GM18951 (cell line): Measurements from ENCODE around the gene PAK5.

ENCODE experiments used
- POLR2A ChIP-seq: IDR thresholded peaks from 4 replicates; pipeline ENCODE4 v1.6.1; 2011; ENCODE audit warnings: mild to moderate bottlenecking; ENCODE audit not compliant: insufficient read length, insufficient read depth; ENCODE audit errors: extremely low read depth
- in situ Hi-C: fragments of 300-500 bp; cut with MboI; formaldehyde crosslinking; loops from one replicate; pipeline ENCODE4 v1.12.0; 2022; ENCODE audit warnings: low sequenced_read_pairs, mixed read lengths, inconsistent platforms; ENCODE audit not compliant: unreplicated experiment

The PAK5 gene

DNA sequence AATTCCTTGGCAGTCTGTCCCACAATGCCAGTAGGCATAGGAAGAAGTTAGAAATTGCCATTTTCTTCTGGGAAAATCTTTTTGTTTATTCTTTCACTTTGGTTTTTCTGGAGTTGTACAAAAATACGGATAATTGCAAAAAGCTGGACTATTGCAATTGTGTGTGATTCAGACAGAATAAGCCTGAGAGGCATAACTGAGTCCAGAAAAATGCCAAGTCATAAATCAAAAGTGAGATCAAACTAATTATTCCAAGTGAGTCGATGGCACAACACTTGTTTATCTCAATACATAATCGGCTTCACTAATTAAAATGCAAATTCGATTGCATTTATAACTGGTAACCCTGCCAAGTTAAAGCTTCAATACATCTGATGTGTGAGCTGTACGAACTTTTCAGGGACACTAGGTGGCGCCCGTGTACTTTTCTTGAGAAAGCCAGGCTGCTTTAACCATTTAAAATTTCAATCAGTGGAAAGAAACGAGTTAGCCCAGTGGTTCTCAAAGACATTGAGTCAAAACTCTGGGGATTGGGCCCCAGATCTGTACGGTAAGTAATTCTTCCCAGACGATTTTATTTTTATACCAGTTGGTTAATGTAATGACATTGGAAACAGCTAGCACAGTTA lies 221.9 kb downstream of the PAK5 start:
- TF ChIP-seq POLR2A: no peak
- in situ Hi-C loops: loop anchor here (10.0 kb wide), 1 partner anchor 478 kb away; no protein-coding TSS in a partner anchor

DNA sequence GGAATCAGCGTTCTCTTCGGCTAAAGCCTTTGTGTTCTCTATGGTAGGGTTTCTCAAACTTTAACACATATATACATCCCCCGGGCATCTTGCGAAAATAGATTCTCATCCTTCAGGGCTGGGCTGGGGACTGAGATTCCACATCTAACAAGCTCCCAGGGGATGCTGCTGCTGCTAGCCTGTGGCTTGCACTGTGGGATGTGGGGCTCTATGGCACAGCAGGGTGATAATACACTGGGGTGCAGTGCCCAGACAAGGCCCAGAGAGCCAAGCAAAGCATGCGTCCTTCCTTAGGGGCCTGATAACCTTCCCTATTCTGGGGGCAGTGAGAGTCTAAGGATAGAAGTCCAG lies 222.4 kb downstream of the PAK5 start:
- in situ Hi-C loops: loop anchor here (10.0 kb wide), 1 partner anchor 478 kb away; no protein-coding TSS in a partner anchor
- no peak for TF ChIP-seq POLR2A

DNA sequence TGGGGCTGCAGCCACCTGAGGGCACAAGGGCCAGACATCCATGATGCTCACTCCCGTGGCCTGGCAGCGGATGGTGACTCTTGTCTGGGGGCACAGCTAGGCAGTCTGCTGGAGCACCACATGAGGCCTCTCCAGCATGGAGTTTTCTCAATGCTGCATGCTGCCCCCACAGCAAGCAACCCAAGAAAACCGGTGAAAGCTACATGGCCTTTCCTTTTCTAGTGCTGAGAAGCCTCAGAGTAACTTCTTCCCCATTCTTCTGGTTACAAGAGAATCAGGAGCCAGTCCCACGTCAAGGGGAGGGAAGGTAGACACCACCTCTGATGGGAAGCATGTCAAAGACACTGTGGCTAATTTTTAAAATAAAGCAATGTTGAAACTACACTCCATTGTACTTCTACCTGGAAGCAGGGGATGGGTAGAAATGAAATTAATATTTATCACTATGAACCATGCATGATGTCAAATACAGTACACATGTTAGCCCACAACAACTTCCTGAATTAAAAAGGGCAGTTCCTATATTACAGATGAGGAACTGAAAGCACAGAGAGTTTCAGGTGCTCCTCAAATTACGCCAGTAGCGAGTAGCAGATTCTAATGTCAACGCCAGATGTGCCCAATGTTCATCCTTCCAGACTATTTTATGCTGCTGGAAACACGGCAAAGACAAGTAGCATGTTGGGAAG lies 223.0 kb downstream of the PAK5 start:
- TF ChIP-seq POLR2A: no peak
- in situ Hi-C loops: loop anchor here (10.0 kb wide), 1 partner anchor 479 kb away; no protein-coding TSS in a partner anchor

DNA sequence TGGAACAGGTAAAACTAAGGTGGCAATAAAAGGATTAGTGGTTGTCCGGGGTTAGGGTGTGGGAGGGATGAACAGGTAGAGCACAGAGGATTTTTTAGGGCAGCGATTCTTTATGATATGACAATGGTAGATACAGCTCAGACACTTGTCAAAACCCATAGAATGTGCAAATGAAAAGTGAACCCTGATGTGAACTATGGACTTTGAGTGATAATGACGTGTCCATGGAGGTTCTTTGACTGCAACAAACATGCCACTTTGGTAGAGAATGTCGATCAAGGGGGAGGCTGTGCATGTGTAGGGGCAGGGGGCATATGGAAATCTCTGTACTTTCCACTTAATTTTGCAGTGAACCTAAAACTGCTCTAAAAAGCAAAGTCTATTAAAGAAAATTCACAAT lies 223.8 kb downstream of the PAK5 start:
- in situ Hi-C loops: loop anchor here (10.0 kb wide), 1 partner anchor 480 kb away; no protein-coding TSS in a partner anchor
- TF ChIP-seq POLR2A: no peak

DNA sequence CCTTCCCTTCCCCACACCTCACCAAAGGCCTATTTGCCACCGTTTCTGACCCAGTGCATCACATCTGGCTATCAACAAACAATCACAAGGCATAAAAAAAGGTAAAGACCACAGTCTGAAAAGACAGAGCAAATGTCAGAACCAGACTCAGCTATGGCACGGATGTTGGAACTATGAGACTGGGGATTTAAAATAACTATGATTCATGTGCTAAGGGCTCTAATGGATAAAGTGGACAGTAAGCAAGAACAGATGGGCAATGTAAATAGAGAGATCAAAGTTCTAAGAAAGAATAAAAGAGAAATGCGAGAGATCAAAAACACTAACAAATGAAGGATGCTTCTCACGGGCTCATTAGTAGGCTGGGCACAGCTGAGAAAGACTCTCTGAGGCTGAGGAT lies 225.0 kb downstream of the PAK5 start:
- TF ChIP-seq POLR2A: no peak
- in situ Hi-C loops: loop anchor here (10.0 kb wide), 1 partner anchor 481 kb away; no protein-coding TSS in a partner anchor

DNA sequence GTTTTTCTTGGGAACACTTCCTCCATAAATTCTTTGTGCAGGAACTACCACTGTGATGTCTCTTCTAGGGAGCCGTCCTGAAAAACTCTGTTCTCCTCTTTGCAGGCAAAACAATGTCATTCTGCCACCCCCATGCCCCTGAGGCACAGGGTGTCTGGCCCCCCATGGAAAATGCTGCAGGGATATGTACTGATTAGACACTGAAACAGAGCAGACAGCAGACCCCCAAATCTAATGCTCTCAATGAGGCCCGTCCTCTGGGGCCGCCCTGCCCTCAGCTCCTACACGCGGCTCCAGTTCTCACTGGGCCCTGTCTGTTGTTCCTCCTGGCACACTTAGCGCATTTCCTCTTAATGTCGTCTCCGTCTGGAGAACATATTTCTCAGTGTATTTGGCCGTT lies 227.0 kb downstream of the PAK5 start:
- in situ Hi-C loops: loop anchor here (10.0 kb wide), 1 partner anchor 483 kb away; no protein-coding TSS in a partner anchor

DNA sequence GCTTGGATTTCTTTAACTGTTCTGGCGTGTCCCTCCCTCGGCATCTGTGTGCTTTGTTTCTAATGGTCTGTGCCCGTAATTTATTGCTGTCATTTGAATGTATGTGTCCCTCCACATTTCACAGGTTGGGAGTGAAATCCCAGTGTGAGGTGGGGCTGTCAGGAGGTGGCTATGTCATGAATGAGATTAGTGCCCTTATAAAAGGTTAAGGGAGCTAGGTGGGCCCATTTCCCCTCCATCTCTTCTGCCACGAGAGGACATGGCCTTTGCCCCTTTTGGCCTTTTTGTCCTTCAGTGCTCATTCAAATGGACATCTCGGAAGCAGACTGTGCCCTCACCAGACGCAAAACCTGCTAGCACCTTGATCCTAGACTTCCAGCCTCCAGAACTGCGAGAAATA lies 228.2 kb downstream of the PAK5 start:
- TF ChIP-seq POLR2A: no peak
- in situ Hi-C loops: loop anchor here (10.0 kb wide), 1 partner anchor 484 kb away; no protein-coding TSS in a partner anchor

More for the DNA sequence above, 227.0 kb downstream of the PAK5 start:
- no peak for TF ChIP-seq POLR2A

DNA sequence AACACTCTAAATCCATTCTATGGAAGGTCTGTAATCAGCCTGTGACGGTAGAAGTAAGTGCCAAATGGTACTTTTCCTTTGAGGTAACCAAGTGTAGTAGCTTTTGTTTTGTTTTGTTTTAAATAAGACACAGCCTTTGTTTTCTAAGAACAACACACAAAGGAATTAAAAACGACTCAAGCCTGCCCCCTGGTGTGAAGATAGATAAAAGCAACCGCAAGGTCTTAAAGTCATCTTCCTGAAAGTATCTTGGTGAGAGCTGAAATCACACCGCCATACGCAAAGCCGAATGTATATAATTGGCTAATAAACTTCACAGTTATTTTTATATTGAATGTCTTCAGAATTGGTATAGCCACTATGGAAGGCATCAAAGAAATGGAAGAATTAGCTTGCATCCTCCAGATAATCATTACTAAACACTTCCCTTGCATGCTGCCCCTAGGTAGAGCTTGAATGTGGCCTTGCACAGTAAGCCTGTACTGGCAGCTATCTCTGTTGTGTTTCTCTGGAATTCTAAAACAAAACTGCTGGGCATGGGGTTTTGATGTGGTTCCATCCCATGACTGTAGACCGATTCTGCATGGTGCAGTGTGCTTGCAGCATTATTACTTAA lies 228.9 kb downstream of the PAK5 start:
- no peak for TF ChIP-seq POLR2A
- in situ Hi-C loops: loop anchor here (10.0 kb wide), 1 partner anchor 485 kb away; no protein-coding TSS in a partner anchor

DNA sequence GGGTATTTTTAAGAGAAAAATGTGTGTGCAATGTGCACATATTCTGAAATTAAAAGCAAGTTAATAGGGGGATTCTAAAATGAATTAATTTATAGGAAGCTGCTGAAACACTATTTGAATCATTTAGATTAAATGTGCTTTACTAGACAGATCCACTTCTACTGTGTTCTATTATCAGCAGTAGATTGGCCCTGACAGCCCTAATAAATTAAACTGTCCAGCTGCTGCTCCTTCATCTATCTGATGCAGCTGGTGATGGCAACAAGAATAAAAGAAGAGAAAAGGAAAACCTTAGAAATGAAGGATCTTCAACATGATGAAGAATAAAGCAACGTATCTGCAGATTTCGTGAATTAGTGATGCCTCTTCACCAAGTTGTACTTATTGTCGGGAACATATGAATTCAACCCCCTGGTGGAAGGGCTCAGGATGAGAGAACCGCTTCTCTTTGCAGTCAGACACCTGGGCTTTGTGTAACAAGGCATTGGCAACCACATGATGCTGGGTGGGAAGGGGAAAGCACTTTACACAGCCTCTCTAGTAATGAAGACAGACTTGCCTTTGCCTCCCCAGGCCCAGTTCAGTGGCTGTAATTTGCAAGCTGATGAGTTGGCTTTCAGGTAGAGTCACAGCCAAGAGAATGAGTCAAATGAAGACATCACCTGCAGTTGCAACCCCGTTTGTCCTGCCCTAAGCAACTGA lies 230.1 kb downstream of the PAK5 start:
- TF ChIP-seq POLR2A: no peak
- in situ Hi-C loops: no loop called here

DNA sequence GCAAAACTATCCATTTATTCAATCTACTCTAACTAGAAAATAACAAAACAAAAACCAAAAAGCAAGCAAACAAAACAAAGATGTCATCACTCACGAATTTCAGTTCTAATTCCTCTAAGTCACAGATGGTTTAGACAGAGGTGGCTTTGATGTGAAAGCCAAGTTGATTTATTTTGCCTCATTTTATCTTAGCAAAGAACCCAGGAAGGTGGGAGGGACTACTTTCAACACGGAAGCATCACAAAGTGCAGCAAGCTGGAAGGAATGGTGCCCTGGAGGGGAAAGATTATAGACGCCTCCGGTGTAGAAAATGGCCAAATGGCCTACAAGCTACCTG lies 236.1 kb downstream of the PAK5 start:
- in situ Hi-C loops: loop anchor here (5.0 kb wide), 1 partner anchor 191 kb away; no protein-coding TSS in a partner anchor
- TF ChIP-seq POLR2A: no peak

DNA sequence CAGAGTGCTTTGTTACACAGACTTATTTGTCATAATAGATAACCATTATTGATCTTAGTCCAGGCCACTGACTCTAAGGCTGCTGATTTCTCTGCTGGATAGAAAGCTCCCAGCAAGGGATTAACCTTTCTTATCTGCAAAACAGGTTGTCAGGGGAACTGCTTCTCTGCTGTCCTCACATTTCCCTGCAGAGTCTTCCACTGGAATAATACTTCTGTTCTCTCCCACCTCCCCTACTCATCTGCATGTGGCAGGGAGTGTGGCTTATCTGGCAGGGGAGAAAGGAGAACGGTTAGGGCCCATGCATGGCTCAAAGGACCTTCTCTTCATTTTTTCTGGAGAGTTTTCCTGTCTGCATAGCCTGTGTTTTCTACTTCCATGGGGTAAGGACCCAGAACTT lies 238.3 kb downstream of the PAK5 start:
- in situ Hi-C loops: loop anchor here (5.0 kb wide), 1 partner anchor 188 kb away; no protein-coding TSS in a partner anchor
- TF ChIP-seq POLR2A: no peak

DNA sequence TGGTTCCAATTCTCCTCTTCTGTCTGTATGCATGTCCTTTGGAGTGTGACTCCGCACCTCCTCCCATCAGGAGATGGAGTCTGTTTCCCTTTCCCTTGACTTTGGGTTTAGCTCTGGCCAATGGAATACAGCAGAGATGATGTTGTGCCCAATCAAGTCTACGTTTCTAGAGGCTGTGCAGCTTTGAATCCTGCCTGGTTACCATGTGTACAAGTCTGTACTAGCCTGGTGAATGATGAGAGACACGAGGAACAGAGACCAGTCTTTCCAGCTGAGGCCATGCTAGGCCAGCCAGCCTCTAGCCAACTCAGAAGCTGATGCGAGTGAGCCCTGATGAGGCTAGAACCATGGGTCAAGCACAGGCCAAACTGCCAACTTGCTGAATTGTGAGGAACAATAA lies 241.3 kb downstream of the PAK5 start:
- in situ Hi-C loops: no loop called here
- TF ChIP-seq POLR2A: no peak

DNA sequence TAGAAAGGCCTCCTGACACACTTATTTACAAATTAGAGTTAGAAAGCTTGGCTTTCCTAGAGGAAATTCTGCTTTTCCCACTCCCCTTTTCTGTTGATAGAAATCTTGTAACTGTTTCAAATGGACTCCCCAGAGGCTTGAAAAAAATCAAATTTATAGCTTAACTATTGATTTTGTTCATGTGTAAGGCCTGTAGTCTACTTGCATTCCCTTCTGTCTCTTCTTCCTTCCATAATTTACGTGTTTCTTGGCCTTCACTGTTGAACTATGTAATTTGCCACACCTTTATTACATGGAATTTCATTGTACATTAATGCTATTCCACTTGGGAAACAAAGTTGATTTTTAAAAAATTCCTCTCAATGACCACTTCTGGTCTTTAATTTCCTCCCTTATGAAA lies 243.1 kb downstream of the PAK5 start:
- in situ Hi-C loops: no loop called here

More for the DNA sequence above, 243.1 kb downstream of the PAK5 start:
- no peak for TF ChIP-seq POLR2A
